NCI-H128 (cell line): ENCODE measurements around the gene ZC3H18.

ENCODE experiments used
- DNase-seq: peaks from one replicate; lab custom pipeline; 2025; ENCODE audit not compliant: unreplicated experiment; lab: John Stamatoyannopoulos, UW

The ZC3H18 gene

GRCh38 chr16:88532434-88533241 lies 37.6 kb upstream of the ZC3H18 start:
- DNase-seq = no peak

- DNase-seq = no peak
Measured at GRCh38 chr16:88533381-88533917, 36.8 kb upstream of the ZC3H18 start.

DNA sequence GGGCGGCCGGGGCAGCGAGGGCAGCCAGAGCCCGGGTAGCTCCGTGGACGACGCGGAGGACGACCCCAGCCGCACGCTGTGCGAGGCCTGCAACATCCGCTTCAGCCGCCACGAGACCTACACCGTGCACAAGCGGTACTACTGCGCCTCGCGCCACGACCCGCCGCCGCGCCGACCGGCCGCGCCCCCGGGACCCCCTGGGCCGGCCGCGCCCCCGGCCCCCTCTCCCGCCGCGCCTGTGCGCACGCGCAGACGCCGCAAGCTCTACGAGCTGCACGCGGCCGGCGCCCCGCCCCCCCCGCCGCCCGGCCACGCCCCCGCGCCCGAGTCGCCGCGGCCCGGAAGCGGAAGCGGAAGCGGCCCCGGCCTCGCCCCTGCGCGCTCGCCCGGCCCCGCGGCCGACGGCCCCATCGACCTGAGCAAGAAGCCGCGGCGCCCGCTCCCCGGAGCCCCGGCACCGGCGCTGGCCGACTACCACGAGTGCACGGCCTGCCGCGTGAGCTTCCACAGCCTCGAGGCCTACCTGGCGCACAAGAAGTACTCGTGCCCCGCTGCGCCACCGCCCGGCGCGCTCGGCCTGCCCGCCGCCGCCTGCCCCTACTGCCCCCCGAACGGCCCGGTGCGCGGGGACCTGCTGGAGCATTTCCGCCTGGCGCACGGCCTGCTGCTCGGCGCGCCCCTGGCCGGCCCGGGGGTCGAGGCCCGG lies 36.1 kb upstream of the ZC3H18 start:
- peak; percentile 34 for DNase-seq

DNA sequence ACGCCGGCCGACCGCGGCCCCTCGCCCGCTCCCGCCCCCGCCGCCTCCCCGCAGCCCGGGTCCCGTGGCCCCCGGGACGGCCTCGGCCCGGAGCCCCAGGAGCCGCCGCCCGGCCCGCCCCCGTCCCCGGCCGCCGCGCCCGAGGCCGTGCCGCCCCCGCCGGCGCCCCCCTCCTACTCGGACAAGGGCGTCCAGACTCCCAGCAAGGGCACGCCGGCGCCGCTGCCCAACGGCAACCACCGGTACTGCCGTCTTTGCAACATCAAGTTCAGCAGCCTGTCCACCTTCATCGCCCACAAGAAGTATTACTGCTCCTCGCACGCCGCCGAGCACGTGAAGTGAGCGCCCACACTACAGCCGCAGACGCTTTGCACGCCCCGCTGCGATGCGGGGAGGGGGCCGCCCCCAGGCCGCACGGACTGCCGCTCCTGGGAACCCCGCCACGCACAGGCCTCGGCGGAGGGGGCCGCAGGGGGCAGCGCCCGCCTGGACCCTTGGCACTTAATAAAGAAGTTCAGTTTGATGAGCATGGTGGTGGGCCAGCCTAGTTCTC lies 35.5 kb upstream of the ZC3H18 start:
- no peak for DNase-seq

- DNase-seq = no peak
Measured at GRCh38 chr16:88535191-88535856, 34.9 kb upstream of the ZC3H18 start.

DNA sequence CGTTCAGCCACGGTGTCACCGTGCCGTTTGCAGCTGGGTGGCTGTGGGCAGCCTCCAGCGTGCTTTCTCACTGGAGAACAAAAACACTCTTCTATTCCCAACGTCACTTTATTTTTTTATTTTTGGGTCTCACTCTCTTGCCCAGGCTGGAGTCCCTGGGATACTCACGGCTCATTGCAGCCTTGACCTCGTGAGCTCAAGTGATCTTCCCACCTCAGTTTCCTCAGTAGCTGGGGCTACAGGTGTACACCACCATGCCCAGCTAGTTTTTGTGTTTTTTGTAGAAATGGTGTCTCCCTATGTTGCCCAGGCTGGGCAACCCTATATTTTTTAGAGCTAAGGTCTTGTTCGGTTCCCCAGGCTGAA lies 34.4 kb upstream of the ZC3H18 start:
- DNase-seq = no peak

- no peak for DNase-seq
Measured at GRCh38 chr16:88536510-88536909, 33.7 kb upstream of the ZC3H18 start.

GRCh38 chr16:88536971-88537751 lies 33.0 kb upstream of the ZC3H18 start:
- DNase-seq = no peak

GRCh38 chr16:88537859-88538258 lies 32.3 kb upstream of the ZC3H18 start:
- no peak for DNase-seq

- no peak for DNase-seq
Measured at GRCh38 chr16:88538366-88539060, 31.7 kb upstream of the ZC3H18 start.

DNA sequence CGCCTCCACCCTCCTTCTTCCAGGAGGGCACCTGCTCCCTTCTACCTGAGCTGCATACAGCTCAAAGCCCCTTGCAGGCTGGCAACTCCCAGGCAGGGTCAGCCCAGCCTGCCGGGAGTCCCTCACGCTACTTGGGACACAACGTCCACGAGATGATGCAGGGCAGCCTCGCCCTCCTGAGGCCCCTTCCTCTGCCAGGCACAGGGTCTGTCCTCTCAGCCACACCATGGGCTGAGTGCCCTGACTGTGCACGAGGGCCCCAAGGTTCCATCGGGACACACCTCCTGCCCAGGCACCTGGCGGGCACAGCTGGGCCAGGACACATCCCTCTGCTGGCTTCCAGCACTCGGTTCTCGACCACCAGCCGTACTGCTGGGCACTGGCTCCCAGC lies 30.9 kb upstream of the ZC3H18 start:
- DNase-seq = no peak

DNA sequence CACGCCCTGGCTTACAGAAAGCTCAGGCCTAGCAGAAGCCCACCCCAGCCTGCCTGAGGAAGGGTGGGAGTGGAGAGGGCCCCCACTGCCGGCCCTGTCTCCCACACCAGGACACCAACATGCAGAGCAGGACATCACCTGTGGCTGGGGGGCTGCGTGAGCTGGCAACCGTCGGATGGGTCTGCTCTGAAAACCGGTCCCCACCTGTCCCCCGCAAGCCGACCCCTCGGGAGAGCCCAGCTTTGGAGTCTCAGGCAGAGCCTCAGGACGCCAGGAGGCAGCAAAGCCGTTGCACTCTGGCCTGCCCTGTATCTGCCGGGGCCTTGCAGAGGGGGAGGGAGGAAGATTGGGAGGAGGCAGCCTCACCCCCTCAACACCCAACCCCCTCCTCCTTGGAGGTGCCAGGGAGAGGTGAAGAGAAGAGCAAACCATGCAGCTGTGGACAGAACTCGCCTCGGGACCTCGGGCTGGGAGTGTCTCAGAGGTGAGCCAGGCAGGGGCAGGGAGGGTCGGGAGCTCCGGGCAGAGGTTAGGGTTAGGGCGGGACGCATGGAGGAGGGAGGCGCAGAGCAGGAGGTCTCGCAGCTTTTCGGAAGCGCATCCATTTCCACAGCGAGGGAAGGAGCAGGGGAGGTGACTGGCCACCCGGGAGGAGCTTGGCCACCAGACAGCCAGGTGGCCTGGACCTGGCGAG lies 30.4 kb upstream of the ZC3H18 start:
- DNase-seq = no peak

GRCh38 chr16:88540346-88540977 lies 29.7 kb upstream of the ZC3H18 start:
- no peak for DNase-seq

- no peak for DNase-seq
Measured at GRCh38 chr16:88541831-88542616, 28.2 kb upstream of the ZC3H18 start.

DNA sequence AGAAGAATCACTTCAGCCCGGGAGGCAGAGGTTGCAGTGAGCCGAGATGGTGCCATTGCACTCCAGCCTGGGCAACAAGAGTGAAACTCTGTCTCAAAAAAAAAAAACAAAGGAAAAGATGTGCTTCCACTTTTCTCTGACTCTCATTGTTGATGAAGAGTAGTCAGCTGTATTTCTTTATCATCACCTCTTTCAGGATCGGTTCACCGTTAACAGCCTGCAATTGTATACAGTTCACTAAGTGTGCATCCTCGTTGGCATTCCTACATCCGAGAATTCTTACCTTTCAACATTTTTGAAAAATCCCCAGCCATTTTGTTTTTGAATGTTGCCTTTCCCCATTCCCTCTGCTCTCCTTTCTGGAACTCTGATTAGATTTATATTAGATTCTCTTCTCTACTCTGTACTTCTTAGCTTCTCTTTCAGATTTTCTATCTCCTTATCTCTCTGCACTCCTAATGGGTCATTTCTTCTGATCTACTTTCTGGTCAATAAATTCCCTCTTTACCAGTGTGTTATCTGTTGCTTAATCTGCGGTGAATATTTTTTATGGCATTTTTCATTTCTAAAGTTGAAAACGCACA lies 26.9 kb upstream of the ZC3H18 start:
- DNase-seq = no peak

GRCh38 chr16:88545781-88546180 lies 24.4 kb upstream of the ZC3H18 start:
- DNase-seq = no peak

DNA sequence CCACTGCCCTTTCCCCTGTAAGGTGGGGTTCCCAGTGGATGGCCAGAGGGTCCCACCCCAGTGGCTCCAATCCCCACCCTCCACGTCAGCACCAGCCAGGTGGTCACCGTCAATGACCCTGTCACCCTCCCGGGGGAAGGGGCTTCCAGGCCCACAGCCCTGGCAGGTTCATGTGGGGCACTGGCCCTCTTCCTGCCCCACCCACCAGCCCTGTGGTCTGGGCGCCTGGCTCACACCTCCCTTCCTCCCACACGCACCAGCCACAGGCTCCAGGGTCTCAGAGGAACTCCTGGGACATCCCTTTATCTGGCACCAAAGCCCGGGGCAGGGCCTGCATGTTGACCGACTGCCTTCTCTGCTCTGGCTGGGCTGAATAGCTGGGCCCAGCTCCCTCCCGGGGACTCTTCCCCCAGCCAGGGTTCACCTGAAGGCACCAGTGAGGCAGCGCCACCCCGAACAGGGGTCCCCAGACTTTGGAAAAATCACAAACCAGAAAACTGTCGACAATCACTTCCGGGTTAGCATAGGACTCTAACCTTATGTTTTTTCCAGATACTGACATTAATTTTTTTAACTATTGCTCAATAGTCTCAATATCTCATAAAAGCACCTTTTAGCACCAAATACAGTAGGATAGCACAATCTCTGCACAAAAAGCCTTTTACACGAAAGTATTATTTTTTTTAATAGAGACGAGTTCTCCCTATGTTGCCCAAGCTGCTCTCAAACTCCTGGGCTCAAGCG lies 21.9 kb upstream of the ZC3H18 start:
- no peak for DNase-seq
